ENCODE measurements around the gene DLX3.

GRCh38 chr17:49962599-49963308 is 32.3 kb downstream of the DLX3 start:
- TF ChIP-seq, protein P1, sequence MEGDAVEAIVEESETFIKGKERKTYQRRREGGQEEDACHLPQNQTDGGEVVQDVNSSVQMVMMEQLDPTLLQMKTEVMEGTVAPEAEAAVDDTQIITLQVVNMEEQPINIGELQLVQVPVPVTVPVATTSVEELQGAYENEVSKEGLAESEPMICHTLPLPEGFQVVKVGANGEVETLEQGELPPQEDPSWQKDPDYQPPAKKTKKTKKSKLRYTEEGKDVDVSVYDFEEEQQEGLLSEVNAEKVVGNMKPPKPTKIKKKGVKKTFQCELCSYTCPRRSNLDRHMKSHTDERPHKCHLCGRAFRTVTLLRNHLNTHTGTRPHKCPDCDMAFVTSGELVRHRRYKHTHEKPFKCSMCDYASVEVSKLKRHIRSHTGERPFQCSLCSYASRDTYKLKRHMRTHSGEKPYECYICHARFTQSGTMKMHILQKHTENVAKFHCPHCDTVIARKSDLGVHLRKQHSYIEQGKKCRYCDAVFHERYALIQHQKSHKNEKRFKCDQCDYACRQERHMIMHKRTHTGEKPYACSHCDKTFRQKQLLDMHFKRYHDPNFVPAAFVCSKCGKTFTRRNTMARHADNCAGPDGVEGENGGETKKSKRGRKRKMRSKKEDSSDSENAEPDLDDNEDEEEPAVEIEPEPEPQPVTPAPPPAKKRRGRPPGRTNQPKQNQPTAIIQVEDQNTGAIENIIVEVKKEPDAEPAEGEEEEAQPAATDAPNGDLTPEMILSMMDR (IDR thresholded peaks at IDR 0.05; ENCODE audit: borderline replicate concordance, extremely low read depth, low read length, poor library complexity, severe bottlenecking): no peak
- no peak for TF ChIP-seq EZH2 (IDR thresholded peaks at IDR 0.05; ENCODE audit: borderline replicate concordance, low read depth, low read length, severe bottlenecking)

All from DND-41 (cell line).